Osteocyte (in vitro differentiated cells): ENCODE results near the gene SCOC. TPM values are rescaled to one million over a fixed set of nuclear protein-coding genes. Genes with fewer than 3 reads are reported as not detected.
A peak's percentile ranks its signal among the peaks of the same experiment; 100 is the strongest.
"Not testable (repeated sequence)": the region's sequence is repeated elsewhere in the genome, so short reads cannot be mapped to it uniquely, and the experiment has no call there.

Source experiments
- DNase-seq: peaks from one replicate; pipeline ENCODE4 v3.0.0; 2021; ENCODE audit warnings: mixed read lengths; ENCODE audit not compliant: unreplicated experiment; ENCODE audit errors: extremely low spot score
- H3K27ac Mint-ChIP-seq: one replicate; pipeline ENCODE4 v1.8.0; 2021; ENCODE audit warnings: mild to moderate bottlenecking, mixed read lengths; ENCODE audit not compliant: unreplicated experiment
- H3K27me3 Mint-ChIP-seq: one replicate; pipeline ENCODE4 v1.8.0; 2021; ENCODE audit warnings: mixed read lengths; ENCODE audit not compliant: unreplicated experiment
- H3K36me3 Mint-ChIP-seq: one replicate; pipeline ENCODE4 v1.8.0; 2021; ENCODE audit warnings: mixed read lengths; ENCODE audit not compliant: unreplicated experiment
- H3K4me1 Mint-ChIP-seq: one replicate; pipeline ENCODE4 v1.8.0; 2021; ENCODE audit warnings: mixed read lengths; ENCODE audit not compliant: unreplicated experiment
- H3K4me3 Mint-ChIP-seq: one replicate; pipeline ENCODE4 v1.8.0; 2021; ENCODE audit warnings: mild to moderate bottlenecking, moderate library complexity, mixed read lengths; ENCODE audit not compliant: unreplicated experiment
- H3K9me3 Mint-ChIP-seq: one replicate; pipeline ENCODE4 v1.8.0; 2021; ENCODE audit warnings: mixed read lengths; ENCODE audit not compliant: unreplicated experiment
- CTCF ChIP-seq: fragments of 200-600 bp; sonication (generic); IDR thresholded peaks from 2 replicates; pipeline ENCODE4 v1.5.0; 2021; ENCODE audit warnings: antibody characterized with exemption, mild to moderate bottlenecking, moderate library complexity
- total RNA-seq: library from RNA; stranded (reverse); gene quantifications from 2 replicates; pipeline ENCODE4 v1.2.1, GENCODE V29; 2021

Gene SCOC
- total RNA-seq, 1 donor from 2014 or later, result 43.6 TPM

GRCh38 chr4:140408974-140409373 lies 35.5 kb downstream of the SCOC start:
- Mint-ChIP-seq H3K4me3 (no peak overlapping the region), H3K27me3 (peaks cover 35% of the 10 kb centered on the region), H3K27ac (no peak overlapping the region), H3K9me3 (no peaks in the 10 kb centered on the region), H3K36me3 (no peaks in the 10 kb centered on the region), H3K4me1 (no peaks in the 10 kb centered on the region)
- no peak for DNase-seq
- no peak for TF ChIP-seq CTCF

GRCh38 chr4:140413130-140413969 lies 39.9 kb downstream of the SCOC start:
- H3K27me3 Mint-ChIP-seq, result peaks cover 26% of the 10 kb centered on the region
- H3K4me1 Mint-ChIP-seq, H3K27ac Mint-ChIP-seq, H3K36me3 Mint-ChIP-seq, H3K9me3 Mint-ChIP-seq, DNase-seq, H3K4me3 Mint-ChIP-seq: not testable (repeated sequence)

- H3K36me3 Mint-ChIP-seq, result no peaks in the 10 kb centered on the region
- no peak overlapping the region for H3K4me3 Mint-ChIP-seq
- H3K27ac Mint-ChIP-seq, result no peak overlapping the region
- H3K9me3 Mint-ChIP-seq, result no peaks in the 10 kb centered on the region
- DNase-seq, result no peak
- H3K4me1 Mint-ChIP-seq, result no peaks in the 10 kb centered on the region
- no peak for TF ChIP-seq CTCF
- H3K27me3 Mint-ChIP-seq, result peaks cover 70% of the 10 kb centered on the region
Measured at GRCh38 chr4:140423106-140423505, 49.7 kb downstream of the SCOC start.

GRCh38 chr4:140426610-140427105 lies 53.2 kb downstream of the SCOC start:
- TF ChIP-seq CTCF, result no peak
- Mint-ChIP-seq H3K36me3 (no peaks in the 10 kb centered on the region), H3K27ac (no peak overlapping the region), H3K4me1 (no peaks in the 10 kb centered on the region), H3K9me3 (no peaks in the 10 kb centered on the region), H3K4me3 (peak overlapping the region; percentile 76), H3K27me3 (peaks cover 77% of the 10 kb centered on the region)
- DNase-seq, result no peak

GRCh38 chr4:140427106-140427918 lies 53.9 kb downstream of the SCOC start, which contains the start of gene CLGN:
CLGN (minus strand) TSS chr4:140427648; CDS start chr4:140413078, 14,570 bp downstream.
- Mint-ChIP-seq H3K4me1 (no peaks in the 10 kb centered on the region), H3K9me3 (no peaks in the 10 kb centered on the region), H3K36me3 (no peaks in the 10 kb centered on the region), H3K27me3 (peaks cover 77% of the 10 kb centered on the region), H3K4me3 (peak within 1 kb of the TSS; percentile 76), H3K27ac (no peak within 1 kb of the TSS)
- DNase-seq, result peak; percentile 88
- TF ChIP-seq CTCF, result peak; percentile 57
